K562 (cell line): ENCODE results near the gene GYG2. TPM values are rescaled to one million over a fixed set of nuclear protein-coding genes. Genes with fewer than 3 reads are reported as not detected.
A peak's percentile ranks its signal among the peaks of the same experiment; 100 is the strongest.

Source experiments
- ARID3B ChIP-seq: fragments of 250-450 bp; sonication (Bioruptor Pico); IDR thresholded peaks from 2 replicates; pipeline ENCODE4 v1.4.0; 2020; ENCODE audit warnings: borderline replicate concordance
- ARID4B ChIP-seq: sonication (generic); formaldehyde crosslinking; IDR thresholded peaks from 2 replicates; pipeline ENCODE4 v1.8.0; 2022; ENCODE audit warnings: mild to moderate bottlenecking, missing genetic modification reagents
- ATF4 ChIP-seq: fragments of 450-650 bp; formaldehyde crosslinking; IDR thresholded peaks from 2 replicates; pipeline ENCODE4 v1.4.0; 2022; ENCODE audit warnings: mild to moderate bottlenecking, moderate library complexity
- BRD9 ChIP-seq: fragments of 450-650 bp; IDR thresholded peaks from 2 replicates; pipeline ENCODE4 v1.6.1; 2018; ENCODE audit warnings: low read depth; ENCODE audit not compliant: partially characterized antibody
- CEBPB ChIP-seq: fragments of 450-650 bp; IDR thresholded peaks from 2 replicates; pipeline ENCODE4 v1.6.1; 2016; ENCODE audit warnings: missing genetic modification characterization, missing compliant biosample characterization
- ETV5 ChIP-seq: sonication (generic); formaldehyde crosslinking; IDR thresholded peaks from 2 replicates; pipeline ENCODE4 v1.4.0; 2020; ENCODE audit warnings: low read depth, mild to moderate bottlenecking, missing genetic modification reagents
- MAFK ChIP-seq: IDR thresholded peaks from 2 replicates; pipeline ENCODE4 v1.6.1; 2011; ENCODE audit warnings: low read length, improper control_type of control experiment
- MYBL2 ChIP-seq, 2 experiments: fragments of 450-650 bp in 1 of 2; sonication (generic) in 1 of 2; formaldehyde crosslinking in 1 of 2; IDR thresholded peaks; 2 replicates each; pipeline versions ENCODE4 v1.6.1 to v1.8.1; 2017 to 2022; ENCODE audit warnings: borderline replicate concordance in 1 of 2, inconsistent platforms in 1 of 2, low read depth in 1 of 2, mild to moderate bottlenecking in 1 of 2, missing genetic modification reagents in 1 of 2, moderate library complexity in 1 of 2
- MYC ChIP-seq, 2 experiments: fragments of 250-450 bp in 1 of 2; sonication (Bioruptor Pico) in 1 of 2; IDR thresholded peaks; 2 replicates each; pipeline versions ENCODE4 v1.5.1 to v1.6.1; 2012 to 2021; ENCODE audit warnings: low read depth in 2 of 2, borderline replicate concordance in 1 of 2, improper control_type of control experiment in 1 of 2, low read length in 1 of 2, mild to moderate bottlenecking in 1 of 2, moderate library complexity in 1 of 2
- PBX2 ChIP-seq, 2 experiments: IDR thresholded peaks in 1 of 2; conservative IDR thresholded peaks in 1 of 2; 2 replicates each; pipeline ENCODE4 v1.6.1; 2016; ENCODE audit warnings: low read depth in 2 of 2, mild to moderate bottlenecking in 1 of 2, missing compliant biosample characterization in 1 of 2, missing genetic modification characterization in 1 of 2, moderate library complexity in 1 of 2
- PPARD ChIP-seq: fragments of 250-450 bp; sonication (Bioruptor Pico); IDR thresholded peaks from 2 replicates; pipeline ENCODE4 v1.8.0; 2022; ENCODE audit warnings: inconsistent platforms, mild to moderate bottlenecking, moderate library complexity
- PRMT5 ChIP-seq: sonication (generic); formaldehyde crosslinking; IDR thresholded peaks from 2 replicates; pipeline ENCODE4 v1.5.0; 2020; ENCODE audit warnings: missing genetic modification reagents
- SMARCA4 ChIP-seq: fragments of 450-650 bp; IDR thresholded peaks from 2 replicates; pipeline ENCODE4 v1.6.1; 2016
- ZBTB34 ChIP-seq: fragments of 250-450 bp; sonication (Bioruptor Pico); IDR thresholded peaks from 2 replicates; pipeline ENCODE4 v1.8.0; 2021; ENCODE audit warnings: mild to moderate bottlenecking, moderate library complexity
- ZNF121 ChIP-seq: sonication (generic); formaldehyde crosslinking; conservative IDR thresholded peaks from 2 replicates; pipeline ENCODE4 v1.8.0; 2022; ENCODE audit warnings: missing genetic modification reagents
- ZNF184 ChIP-seq: sonication (generic); formaldehyde crosslinking; IDR thresholded peaks from 2 replicates; pipeline ENCODE4 v1.5.0; 2020; ENCODE audit warnings: missing genetic modification reagents
- polyA plus RNA-seq, 8 experiments: library from polyadenylated mRNA; depleted of rRNA in 4 of 8; stranded (reverse) in 5 of 8; unstranded in 3 of 8; fragments of >200 nt; fragmentation: Nextera tagmentation in 2 of 8; fragmentation: Illumina TruSeq in 1 of 8; extraction: Ambion mirVana in 2 of 8; extraction: Trizol in 1 of 8; gene quantifications; 2 replicates each; pipeline versions ENCODE4 v1.2.1 to v1.2.3, GENCODE V29; 2011 to 2014; ENCODE audit warnings: inconsistent platforms in 1 of 8, missing spikeins in 1 of 8
- total RNA-seq, 7 experiments: library from RNA; depleted of rRNA in 6 of 7; stranded (reverse); fragments of >200 nt in 6 of 7; fragmentation: Illumina TruSeq in 2 of 7; extraction: Trizol in 2 of 7; gene quantifications; 2 replicates each; pipeline versions ENCODE4 v1.2.1 to v1.2.3, GENCODE V29; 2011 to 2021; ENCODE audit warnings: low replicate concordance in 1 of 7

The GYG2 gene
- total and polyA plus RNA-seq, 9 of the 15 experiments (the other 6 are each of a cell fraction or from before 2014, with no cell fraction given), result 0.24 to 4.4 (median 2.9) TPM

GRCh38 chrX:2894885-2895292, 66.2 kb downstream of the GYG2 start (continued):
- TF ChIP-seq MYBL2 (IDR thresholded peaks at IDR 0.05; ENCODE audit: low read depth) (no peak), MYBL2 (CRISPR knock-in tag; IDR thresholded peaks at IDR 0.05; ENCODE audit: borderline replicate concordance) (no peak), ZNF121 (CRISPR knock-in tag) (no peak), ZNF184 (CRISPR knock-in tag) (no peak), ZBTB34 (CRISPR knock-in tag) (no peak), BRD9 (no peak), SMARCA4 (no peak), PRMT5 (no peak), ARID4B (CRISPR knock-in tag) (no peak), PPARD (CRISPR knock-in tag) (no peak), MAFK (no peak), CEBPB (tag) (peak; percentile 94), MYC (IDR thresholded peaks at IDR 0.05; ENCODE audit: low read depth, low read length) (no peak), MYC (CRISPR knock-in tag; IDR thresholded peaks at IDR 0.05; ENCODE audit: borderline replicate concordance, low read depth) (no peak), ATF4 (no peak), ARID3B (no peak), ETV5 (CRISPR knock-in tag) (no peak), PBX2 (CRISPR knock-in tag; IDR thresholded peaks at IDR 0.05; ENCODE audit: low read depth) (no peak), PBX2 (tag; conservative IDR thresholded peaks at IDR 0.05; ENCODE audit: low read depth) (peak; percentile 68)
